Caco-2 (cell line): ENCODE measurements around the gene ULK2. TPM values are rescaled to one million over a fixed set of nuclear protein-coding genes. Genes with fewer than 3 reads are reported as not detected.

Experiments
- BruUV-seq: library from RNA; stranded (reverse); fragments of 400-500 nt; replicated peaks from 2 replicates; lab custom pipeline; 2021; lab: Mats Ljungman, UMichigan
- CTCF ChIA-PET: fragments of 300-600 bp; sonication (Branson Sonifier 250); formaldehyde crosslinking; loops from one replicate; lab custom pipeline; 2022; ENCODE audit warnings: antibody characterized with exemption; lab: Charles Lee
- POLR2A ChIA-PET: fragments of 300-600 bp; sonication (Branson Sonifier 250); formaldehyde crosslinking; loops from one replicate; lab custom pipeline; 2022; ENCODE audit warnings: antibody characterized with exemption; lab: Charles Lee
- DNase-seq, 2 experiments: peaks; one replicate each; pipeline versions ENCODE4 v3.0.0 to v3.0.0-alpha.2; 2020 to 2022
- H3K27me3 ChIP-seq: replicated peaks from 2 replicates; pipeline ENCODE4 v1.6.0; 2011; ENCODE audit warnings: low read length; ENCODE audit not compliant: control insufficient read depth, insufficient read depth
- H3K36me3 ChIP-seq: 2 replicates; pipeline ENCODE4 v1.5.1; 2011; ENCODE audit warnings: low read length; ENCODE audit not compliant: control insufficient read depth, insufficient read depth
- H3K4me1 ChIP-seq: fragments of 250-450 bp; sonication (Bioruptor Pico); 2 replicates; pipeline ENCODE4 v1.5.1; 2020; ENCODE audit warnings: mild to moderate bottlenecking
- H3K4me3 ChIP-seq: 2 replicates; pipeline ENCODE4 v1.5.1; 2011; ENCODE audit warnings: low read depth, mild to moderate bottlenecking, control low read depth, low read length
- H3K9me3 ChIP-seq: fragments of 250-450 bp; sonication (Bioruptor Pico); 2 replicates; pipeline ENCODE4 v1.5.1; 2020; ENCODE audit warnings: mild to moderate bottlenecking, moderate library complexity
- H3K27ac Mint-ChIP-seq: one replicate; pipeline ENCODE4 v1.8.0; 2022; ENCODE audit warnings: mixed read lengths; ENCODE audit not compliant: unreplicated experiment
- H3K27me3 Mint-ChIP-seq: one replicate; pipeline ENCODE4 v1.8.0; 2022; ENCODE audit warnings: mixed read lengths; ENCODE audit not compliant: insufficient read depth, unreplicated experiment
- H3K36me3 Mint-ChIP-seq: one replicate; pipeline ENCODE4 v1.8.0; 2022; ENCODE audit warnings: mild to moderate bottlenecking, mixed read lengths; ENCODE audit not compliant: insufficient read depth, unreplicated experiment
- H3K4me1 Mint-ChIP-seq: one replicate; pipeline ENCODE4 v1.8.0; 2022; ENCODE audit warnings: low read depth, mixed read lengths; ENCODE audit not compliant: unreplicated experiment
- H3K4me3 Mint-ChIP-seq: one replicate; pipeline ENCODE4 v1.8.0; 2022; ENCODE audit warnings: mild to moderate bottlenecking, moderate library complexity, mixed read lengths; ENCODE audit not compliant: unreplicated experiment
- H3K9me3 Mint-ChIP-seq: one replicate; pipeline ENCODE4 v1.8.0; 2022; ENCODE audit warnings: mixed read lengths; ENCODE audit not compliant: unreplicated experiment
- intact Hi-C: fragments of 100-400 bp; cut with micrococcal nuclease; formaldehyde crosslinking; loops from one replicate; pipeline ENCODE4 v1.10.0; 2022; ENCODE audit not compliant: unreplicated experiment
- total RNA-seq: library from RNA; stranded (reverse); gene quantifications from 2 replicates; pipeline ENCODE4 v1.2.3, GENCODE V29; 2022
- TF ChIP-seq, protein P1 (sequence below), 2 experiments: fragments of 200-600 bp in 1 of 2; IDR thresholded peaks; 1 replicate in 1 of 2; 2 replicates in 1 of 2; pipeline versions ENCODE4 v1.5.1 to v1.8.0; 2011 to 2022; ENCODE audit warnings: antibody characterized with exemption in 1 of 2, control low read depth in 1 of 2, inconsistent platforms in 1 of 2, low read depth in 1 of 2, low read length in 1 of 2, mild to moderate bottlenecking in 1 of 2, moderate library complexity in 1 of 2; ENCODE audit not compliant: insufficient read depth in 1 of 2, severe bottlenecking in 1 of 2, unreplicated experiment in 1 of 2

ULK2 gene
- total RNA-seq, 1 experiment from 2014 or later = 9.2 TPM

DNA sequence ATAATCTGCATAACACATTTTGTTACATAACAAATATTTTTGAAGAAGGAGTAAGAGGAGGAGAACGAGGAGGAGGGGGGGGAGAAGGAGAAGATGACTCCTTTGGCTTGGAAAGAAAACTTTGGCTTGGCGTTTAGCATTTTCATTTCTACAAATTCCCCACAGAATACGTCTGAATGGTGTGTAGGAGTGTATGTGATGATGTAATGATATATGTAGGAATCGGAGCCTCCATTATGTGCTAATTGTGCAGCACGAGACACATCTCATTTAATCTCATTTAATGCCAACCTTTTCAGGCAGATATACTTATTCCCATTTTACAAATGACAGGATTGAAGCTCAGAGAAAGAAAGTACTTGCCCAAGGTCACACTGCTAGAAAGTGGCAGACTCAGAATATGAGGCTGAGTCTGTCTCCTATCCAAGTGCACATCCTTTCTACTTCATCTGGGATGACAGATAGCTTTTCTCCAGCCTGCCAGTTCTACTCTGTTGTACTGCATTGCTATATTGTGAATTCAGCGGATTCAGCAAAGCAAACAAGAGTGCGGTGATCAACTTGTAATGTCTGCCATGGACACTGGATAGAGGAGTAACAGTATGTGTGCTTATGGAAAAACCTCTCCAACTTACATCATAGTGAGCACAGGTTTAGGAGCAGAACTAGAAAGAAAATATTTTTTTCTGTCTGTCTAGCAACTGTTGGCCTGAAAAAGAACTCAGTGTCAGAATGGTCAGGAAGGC is 140.9 kb downstream of the ULK2 start:
- no TSS peak for BruUV-seq
- no peaks in the 10 kb centered on the region for H3K27me3 ChIP-seq
- no peaks in the 10 kb centered on the region for H3K27me3 Mint-ChIP-seq
- H3K36me3 ChIP-seq = no peaks in the 10 kb centered on the region
- intact Hi-C loops = no loop called here
- H3K4me1 ChIP-seq = no peaks in the 10 kb centered on the region
- ChIA-PET CTCF (no interaction called here), POLR2A (no interaction called here)
- no peak overlapping the region for H3K4me3 ChIP-seq
- no peaks in the 10 kb centered on the region for H3K4me1 Mint-ChIP-seq
- H3K9me3 ChIP-seq = no peaks in the 10 kb centered on the region
- DNase-seq = no peak
- H3K9me3 Mint-ChIP-seq = no peaks in the 10 kb centered on the region
- TF ChIP-seq, protein P1, sequence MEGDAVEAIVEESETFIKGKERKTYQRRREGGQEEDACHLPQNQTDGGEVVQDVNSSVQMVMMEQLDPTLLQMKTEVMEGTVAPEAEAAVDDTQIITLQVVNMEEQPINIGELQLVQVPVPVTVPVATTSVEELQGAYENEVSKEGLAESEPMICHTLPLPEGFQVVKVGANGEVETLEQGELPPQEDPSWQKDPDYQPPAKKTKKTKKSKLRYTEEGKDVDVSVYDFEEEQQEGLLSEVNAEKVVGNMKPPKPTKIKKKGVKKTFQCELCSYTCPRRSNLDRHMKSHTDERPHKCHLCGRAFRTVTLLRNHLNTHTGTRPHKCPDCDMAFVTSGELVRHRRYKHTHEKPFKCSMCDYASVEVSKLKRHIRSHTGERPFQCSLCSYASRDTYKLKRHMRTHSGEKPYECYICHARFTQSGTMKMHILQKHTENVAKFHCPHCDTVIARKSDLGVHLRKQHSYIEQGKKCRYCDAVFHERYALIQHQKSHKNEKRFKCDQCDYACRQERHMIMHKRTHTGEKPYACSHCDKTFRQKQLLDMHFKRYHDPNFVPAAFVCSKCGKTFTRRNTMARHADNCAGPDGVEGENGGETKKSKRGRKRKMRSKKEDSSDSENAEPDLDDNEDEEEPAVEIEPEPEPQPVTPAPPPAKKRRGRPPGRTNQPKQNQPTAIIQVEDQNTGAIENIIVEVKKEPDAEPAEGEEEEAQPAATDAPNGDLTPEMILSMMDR (IDR thresholded peaks at IDR 0.05; ENCODE audit: insufficient read depth in 1 of 2, low read depth in 1 of 2, low read length in 1 of 2, severe bottlenecking in 1 of 2, unreplicated experiment in 1 of 2) = no peak
- no peak overlapping the region for H3K27ac Mint-ChIP-seq
- no peaks in the 10 kb centered on the region for H3K36me3 Mint-ChIP-seq
- H3K4me3 Mint-ChIP-seq = no peak overlapping the region

DNA sequence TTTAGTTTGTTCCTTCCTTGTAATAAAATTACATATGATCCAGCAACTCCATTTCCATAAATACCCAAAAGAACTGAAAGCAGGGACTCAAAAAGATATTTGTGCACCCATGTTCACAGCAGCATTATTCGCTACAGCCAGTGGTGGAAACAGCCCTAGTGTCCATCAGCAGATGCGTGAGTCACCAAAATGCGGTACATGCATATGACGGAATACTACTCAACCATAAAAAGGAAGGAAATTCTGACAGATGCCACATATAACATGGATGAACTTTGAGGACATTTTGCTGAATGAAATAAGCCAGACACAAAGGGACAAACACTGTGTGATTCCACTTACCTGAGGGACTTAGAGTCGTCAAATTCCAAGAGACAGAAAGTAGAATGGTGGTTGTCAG is 142.2 kb downstream of the ULK2 start:
- Mint-ChIP-seq H3K4me3 (no peak overlapping the region), H3K36me3 (no peaks in the 10 kb centered on the region), H3K9me3 (no peaks in the 10 kb centered on the region), H3K27me3 (no peaks in the 10 kb centered on the region), H3K4me1 (no peaks in the 10 kb centered on the region), H3K27ac (no peak overlapping the region)
- intact Hi-C loops = no loop called here
- ChIA-PET POLR2A (no interaction called here), CTCF (no interaction called here)
- Histone ChIP-seq H3K4me1 (peaks cover 6% of the 10 kb centered on the region; the same call in 1 of the 2 replicates), H3K4me3 (no peak overlapping the region), H3K9me3 (no peaks in the 10 kb centered on the region), H3K36me3 (no peaks in the 10 kb centered on the region), H3K27me3 (no peaks in the 10 kb centered on the region)
- DNase-seq = no peak
- TF ChIP-seq, protein P1 (IDR thresholded peaks at IDR 0.05; ENCODE audit: insufficient read depth in 1 of 2, low read depth in 1 of 2, low read length in 1 of 2, severe bottlenecking in 1 of 2, unreplicated experiment in 1 of 2) = no peak
- no TSS peak for BruUV-seq

DNA sequence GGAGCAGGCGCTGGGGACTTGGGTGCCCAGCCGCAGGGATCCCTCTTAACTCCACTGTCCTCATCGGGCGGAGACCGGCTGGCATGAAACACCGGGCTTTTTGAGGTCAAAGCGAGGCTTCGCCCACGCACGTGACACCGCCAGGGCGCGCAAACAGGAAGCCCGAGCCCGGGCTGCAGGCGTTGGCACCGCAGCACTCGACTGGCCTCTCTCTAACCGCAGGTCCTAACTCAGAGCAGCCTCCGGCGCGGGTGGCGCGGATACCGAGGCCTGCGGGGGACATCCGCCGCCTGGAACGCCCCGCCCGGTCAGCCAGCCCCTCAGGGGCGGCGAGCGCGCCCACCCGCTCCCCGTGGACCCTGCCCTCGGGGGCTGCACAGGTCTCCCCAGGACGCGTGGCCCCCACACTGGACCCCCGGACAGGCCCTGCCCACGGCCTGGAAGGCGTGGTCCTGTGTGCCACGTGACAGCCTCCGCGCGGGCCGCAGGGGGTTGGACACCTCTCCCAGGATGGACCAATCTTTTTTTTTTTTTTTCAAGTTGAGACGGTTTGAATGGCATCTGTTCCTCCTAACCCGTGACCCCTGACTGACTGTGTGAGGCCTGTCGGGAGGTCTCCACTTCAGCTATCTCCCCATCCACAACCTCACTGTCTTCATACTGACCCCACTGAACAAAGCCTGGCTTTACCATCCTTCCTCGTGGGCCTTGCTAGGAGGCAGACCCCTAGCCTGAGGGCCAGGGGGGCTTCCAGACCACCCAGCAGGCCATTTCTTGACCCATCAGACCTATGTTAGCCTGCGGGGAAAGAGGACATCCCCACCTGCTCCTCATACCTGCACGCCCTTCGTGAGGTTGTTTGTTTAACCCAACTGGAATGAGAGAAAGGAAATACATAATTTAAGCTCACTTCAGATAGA is 143.0 kb downstream of the ULK2 start:
- H3K9me3 ChIP-seq = no peaks in the 10 kb centered on the region
- Mint-ChIP-seq H3K27me3 (no peaks in the 10 kb centered on the region), H3K4me3 (no peak overlapping the region), H3K27ac (no peak overlapping the region), H3K36me3 (no peaks in the 10 kb centered on the region), H3K9me3 (no peaks in the 10 kb centered on the region), H3K4me1 (no peaks in the 10 kb centered on the region)
- no peaks in the 10 kb centered on the region for H3K36me3 ChIP-seq
- H3K27me3 ChIP-seq = no peaks in the 10 kb centered on the region
- H3K4me1 ChIP-seq = peaks cover 10% of the 10 kb centered on the region; the same call in 1 of the 2 replicates
- CTCF ChIA-PET = no interaction called here
- POLR2A ChIA-PET = no interaction called here
- BruUV-seq = no TSS peak
- TF ChIP-seq, protein P1 (IDR thresholded peaks at IDR 0.05; ENCODE audit: insufficient read depth in 1 of 2, low read depth in 1 of 2, low read length in 1 of 2, severe bottlenecking in 1 of 2, unreplicated experiment in 1 of 2) = no peak
- intact Hi-C loops = no loop called here
- no peak overlapping the region for H3K4me3 ChIP-seq
- no peak for DNase-seq
